Loucy (cell line): Measurements from ENCODE around the gene BMPER.

Experiments used
- EZH2phosphoT487 ChIP-seq: fragments of 200-600 bp; IDR thresholded peaks from 2 replicates; pipeline ENCODE4 v1.6.1; 2018; ENCODE audit warnings: antibody characterized with exemption, mild to moderate bottlenecking, moderate library complexity, borderline replicate concordance
- TF ChIP-seq, protein P1 (sequence below): fragments of 200-600 bp; sonication (generic); conservative IDR thresholded peaks from 2 replicates; pipeline ENCODE4 v1.5.1; 2014; ENCODE audit warnings: mild to moderate bottlenecking, antibody characterized with exemption, low read length

DNA sequence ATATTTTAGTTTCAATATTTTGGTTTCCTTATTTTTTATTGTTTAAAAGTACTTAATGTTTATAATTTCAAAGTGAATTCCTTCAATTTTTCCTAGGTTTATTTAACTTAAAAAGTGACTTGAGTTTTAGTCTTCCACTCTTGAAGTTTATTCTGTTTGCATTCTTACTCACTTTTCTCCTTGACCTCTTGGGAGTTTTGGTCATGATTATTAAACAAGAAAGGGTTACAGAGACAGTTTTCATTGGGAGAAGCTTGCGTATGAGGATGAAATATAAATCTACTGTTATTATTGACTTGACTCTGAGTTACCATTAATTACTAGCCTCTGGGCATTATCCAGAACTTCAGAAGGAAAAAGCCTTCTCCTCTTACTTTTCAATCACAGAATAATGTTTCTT is 216.0 kb downstream of the BMPER start:
- TF ChIP-seq, protein P1, sequence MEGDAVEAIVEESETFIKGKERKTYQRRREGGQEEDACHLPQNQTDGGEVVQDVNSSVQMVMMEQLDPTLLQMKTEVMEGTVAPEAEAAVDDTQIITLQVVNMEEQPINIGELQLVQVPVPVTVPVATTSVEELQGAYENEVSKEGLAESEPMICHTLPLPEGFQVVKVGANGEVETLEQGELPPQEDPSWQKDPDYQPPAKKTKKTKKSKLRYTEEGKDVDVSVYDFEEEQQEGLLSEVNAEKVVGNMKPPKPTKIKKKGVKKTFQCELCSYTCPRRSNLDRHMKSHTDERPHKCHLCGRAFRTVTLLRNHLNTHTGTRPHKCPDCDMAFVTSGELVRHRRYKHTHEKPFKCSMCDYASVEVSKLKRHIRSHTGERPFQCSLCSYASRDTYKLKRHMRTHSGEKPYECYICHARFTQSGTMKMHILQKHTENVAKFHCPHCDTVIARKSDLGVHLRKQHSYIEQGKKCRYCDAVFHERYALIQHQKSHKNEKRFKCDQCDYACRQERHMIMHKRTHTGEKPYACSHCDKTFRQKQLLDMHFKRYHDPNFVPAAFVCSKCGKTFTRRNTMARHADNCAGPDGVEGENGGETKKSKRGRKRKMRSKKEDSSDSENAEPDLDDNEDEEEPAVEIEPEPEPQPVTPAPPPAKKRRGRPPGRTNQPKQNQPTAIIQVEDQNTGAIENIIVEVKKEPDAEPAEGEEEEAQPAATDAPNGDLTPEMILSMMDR: no peak
- TF ChIP-seq EZH2phosphoT487: no peak
